GM18907 (cell line): ENCODE measurements around the gene PHLPP1.

Experiments
- ATAC-seq: cut with Tn5 transposase; IDR thresholded peaks from one replicate; pipeline ENCODE4 v1.9.1; 2021; ENCODE audit warnings: mild to moderate bottlenecking, moderate library complexity; ENCODE audit not compliant: unreplicated experiment

Gene PHLPP1

DNA sequence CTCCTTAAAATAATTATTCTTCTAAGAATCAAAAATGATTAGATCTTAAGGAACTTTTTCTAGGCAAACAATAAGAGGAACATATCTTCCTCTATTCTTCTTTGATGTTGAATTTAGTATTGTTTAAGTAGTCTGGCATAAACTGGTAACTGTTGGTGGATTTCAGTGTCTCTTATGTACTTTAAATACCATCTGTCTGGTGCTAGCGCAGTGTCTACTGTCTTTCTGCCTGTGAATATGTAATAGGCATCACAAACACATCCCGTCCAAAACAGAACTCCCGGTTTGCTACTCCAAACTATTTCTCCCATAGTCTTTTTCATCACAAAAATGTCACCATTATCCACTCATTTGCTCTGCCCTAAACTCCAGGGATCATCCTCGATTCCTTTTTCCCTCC is 281.7 kb downstream of the PHLPP1 start:
- no peak for ATAC-seq

DNA sequence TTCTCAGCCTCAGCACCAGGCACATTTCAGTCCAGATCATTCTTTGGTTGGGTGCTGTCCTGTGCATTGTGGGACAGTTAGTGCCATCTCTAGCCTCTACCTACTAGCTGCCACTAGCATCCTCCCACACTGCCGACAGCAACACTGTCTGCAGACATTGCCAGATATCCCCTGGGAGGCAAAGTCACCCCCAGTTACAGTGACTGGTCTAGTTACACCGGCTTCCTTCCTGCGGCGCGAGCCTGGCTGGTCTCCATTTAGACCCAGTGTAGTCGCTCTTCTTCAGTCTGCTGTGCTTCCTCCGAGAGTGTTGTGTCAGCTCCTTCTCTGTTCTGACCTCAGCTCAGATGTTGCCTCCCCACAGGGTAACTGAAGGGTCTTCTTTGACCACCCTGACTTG is 283.1 kb downstream of the PHLPP1 start:
- ATAC-seq: no peak

DNA sequence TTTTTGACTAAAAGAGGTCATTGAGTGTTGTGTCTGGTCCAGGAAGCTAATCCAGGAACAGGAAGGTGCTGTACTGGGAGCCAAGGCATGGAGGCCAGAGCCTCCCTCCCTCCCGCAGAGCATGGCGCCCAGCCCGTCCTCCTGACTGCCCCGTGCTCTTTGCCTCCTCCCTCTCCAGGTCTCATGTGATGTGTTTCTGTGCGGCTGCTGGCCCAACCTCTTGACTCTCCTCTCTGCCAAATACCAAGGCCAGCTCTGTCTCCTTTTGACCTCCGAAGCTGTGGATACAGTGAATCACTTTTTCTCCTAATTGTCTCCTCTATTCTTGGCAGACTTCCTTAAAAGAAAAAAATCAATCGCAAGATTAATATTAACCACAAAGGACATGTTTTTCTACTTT is 284.1 kb downstream of the PHLPP1 start:
- no peak for ATAC-seq

DNA sequence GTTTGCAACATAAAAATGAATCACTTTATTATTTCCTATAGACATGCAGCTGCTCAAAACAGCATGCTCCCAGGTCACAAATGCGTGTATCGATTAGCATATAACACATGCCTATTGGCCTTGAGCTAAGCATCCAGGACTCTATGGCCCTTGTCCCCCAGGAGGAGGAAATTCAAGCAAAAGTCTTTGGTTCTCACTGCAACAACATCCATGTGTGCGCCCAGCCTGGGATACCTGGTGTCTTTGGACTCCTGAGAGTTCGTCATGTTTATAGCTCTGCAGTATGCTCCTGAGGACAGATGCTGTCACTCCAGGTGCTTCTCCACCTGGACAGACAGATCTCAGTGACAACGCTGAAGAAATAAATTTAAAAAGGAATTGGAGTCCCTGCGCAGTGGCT is 284.6 kb downstream of the PHLPP1 start:
- ATAC-seq: no peak

DNA sequence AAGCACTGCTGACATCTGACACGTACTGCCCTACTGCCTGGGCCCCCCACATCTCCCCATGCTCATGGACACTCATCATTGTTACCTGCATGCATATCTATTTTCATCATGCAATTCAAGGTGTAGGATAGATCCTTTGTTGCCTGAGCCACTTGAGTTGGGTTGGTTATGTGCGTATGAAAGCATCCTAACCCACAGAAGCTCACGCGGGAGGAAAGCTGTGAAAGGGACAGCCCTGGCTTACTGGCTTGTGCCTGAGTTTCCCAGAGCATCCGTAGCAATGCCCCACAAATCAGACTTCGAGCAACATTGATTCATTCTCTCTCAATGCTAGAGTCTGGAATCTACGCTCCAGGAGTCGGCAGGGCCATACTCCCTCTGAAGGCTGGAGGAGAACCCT is 285.5 kb downstream of the PHLPP1 start:
- no peak for ATAC-seq

DNA sequence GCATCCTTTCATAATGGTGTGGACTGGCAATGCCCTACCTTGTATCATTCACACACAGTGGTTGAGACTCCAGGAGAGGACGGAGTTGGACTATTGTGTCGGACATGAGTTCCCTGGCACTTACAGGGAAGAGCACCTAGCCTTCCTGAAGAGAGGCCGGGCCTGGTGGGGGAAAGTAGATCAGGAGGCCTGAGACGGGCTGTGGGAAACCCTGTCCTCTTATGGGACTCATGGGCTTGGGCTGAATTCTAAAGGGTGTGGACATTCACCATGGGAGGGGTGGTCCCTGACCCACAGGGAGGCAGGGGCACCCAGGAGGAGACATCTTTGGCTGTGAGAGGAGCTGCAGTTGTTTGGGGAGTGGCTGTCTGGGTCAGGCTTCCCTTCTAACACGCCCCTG is 286.5 kb downstream of the PHLPP1 start:
- ATAC-seq: no peak

DNA sequence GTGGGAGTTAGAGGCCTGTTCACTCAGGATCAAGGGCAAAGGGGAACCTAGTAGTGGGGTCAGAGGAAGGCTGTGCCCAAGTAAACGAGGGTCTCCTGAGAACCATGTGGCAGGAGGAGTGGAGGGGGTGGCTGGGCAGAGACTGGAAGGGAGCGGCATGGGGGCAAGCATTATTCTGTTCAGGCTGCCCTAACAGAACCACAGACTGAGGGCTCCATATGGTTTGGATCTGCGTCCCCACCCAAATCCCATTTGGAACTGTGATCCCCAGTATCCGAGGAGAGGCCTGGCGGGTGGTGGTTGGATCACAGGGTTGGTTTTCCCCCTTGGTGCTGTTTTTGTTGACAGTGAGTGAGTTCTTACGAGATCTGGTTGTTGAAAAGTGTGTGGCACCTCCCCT is 287.0 kb downstream of the PHLPP1 start:
- no peak for ATAC-seq

DNA sequence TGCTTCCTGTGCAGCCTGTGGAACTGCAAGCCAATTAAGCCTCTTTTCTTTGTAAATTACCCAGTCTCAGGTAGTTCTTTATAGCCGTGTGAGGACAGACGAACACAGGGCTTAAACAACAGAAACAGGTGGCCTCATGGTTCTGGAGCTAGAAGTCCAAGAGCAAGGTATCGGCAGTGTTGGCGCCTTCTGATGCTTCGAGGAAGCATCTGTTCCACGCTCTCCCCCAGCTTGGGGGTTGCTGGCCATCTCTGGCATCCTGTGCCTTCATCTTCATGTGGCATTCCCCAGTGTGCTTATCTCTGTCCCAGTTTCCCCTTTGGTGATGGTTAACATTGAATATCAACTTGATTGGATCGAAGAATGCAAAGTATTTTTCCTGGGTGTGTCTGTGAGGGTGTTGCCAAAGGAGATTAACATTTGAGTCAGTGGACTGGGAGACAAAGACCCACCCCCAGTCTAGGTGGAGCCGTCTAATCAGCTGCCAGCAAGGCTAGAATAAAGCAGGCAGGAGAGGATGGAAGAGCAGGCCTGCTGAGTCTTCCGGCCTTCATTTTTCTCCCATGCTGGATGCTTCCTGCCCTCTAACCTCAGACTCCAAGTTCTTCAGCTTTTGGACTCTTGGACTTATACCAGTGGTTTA is 287.6 kb downstream of the PHLPP1 start:
- ATAC-seq: no peak

DNA sequence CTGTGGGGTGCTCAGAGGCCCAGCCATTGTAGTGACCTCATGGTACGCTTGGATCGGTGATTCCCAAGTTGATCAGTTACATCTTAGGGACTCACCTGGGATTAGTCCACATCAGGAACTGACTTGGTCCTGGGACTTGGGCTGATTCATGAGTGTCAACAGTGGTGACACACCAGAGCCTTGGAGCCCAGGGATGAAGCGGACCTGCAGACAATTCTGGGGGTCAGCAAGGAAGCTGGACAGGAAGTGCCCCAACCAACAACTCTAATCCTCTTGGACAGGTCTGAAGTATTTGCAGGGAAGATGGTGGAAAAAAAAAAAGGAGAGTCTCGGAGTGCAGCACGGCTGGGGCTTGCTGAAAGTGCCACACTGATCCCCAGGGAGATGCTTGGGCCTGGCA is 288.6 kb downstream of the PHLPP1 start:
- ATAC-seq: no peak

DNA sequence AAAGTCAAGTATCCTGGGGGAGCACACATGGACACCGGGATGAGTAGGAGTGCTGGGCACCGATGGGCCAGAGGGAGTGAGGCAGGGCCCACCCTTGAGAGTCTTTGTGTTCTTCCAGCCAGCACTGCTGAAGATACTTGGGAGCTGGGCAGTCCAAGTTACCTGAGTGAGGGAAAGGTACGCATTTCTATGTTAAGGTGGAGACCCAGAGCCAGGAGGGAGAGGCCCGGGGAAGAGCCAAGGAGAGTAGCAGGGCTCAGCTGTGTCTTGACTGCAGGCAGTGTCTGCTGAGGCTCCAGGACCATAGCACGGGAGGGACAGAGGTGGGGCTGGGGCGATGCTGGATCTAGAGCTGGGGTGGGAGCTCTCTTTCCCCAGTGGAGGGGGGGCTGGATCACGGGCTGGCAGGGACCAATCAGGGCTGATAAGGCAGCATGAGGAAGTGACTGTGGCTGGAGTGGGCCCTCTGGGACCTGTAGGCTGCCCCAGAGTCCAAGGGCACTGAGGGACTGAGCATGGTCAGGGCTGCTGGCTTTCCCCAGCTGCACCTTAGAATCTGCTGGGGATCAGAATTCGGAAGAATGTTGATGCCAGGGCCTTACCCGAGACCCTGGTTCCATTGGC is 289.2 kb downstream of the PHLPP1 start:
- ATAC-seq: no peak

DNA sequence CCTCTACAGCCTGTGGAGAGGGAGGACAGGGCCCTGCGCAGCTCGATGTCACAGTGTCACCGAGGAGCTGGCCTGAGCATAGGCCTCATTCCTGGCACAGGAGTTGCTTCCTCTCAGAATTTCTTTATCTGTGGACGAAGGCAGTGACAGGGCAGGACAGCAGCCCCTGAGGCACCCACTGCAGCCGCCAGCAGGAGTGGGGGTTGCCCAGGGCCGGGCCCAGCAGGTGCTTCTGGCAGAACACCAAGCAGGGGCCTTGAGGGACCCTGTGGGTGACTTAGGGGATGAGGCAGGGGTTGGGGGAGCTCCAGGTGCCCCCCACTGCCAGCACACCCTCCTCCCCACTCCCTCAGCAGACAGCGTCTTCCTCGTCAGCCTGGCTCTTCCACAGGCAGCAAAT is 290.0 kb downstream of the PHLPP1 start:
- ATAC-seq: no peak

DNA sequence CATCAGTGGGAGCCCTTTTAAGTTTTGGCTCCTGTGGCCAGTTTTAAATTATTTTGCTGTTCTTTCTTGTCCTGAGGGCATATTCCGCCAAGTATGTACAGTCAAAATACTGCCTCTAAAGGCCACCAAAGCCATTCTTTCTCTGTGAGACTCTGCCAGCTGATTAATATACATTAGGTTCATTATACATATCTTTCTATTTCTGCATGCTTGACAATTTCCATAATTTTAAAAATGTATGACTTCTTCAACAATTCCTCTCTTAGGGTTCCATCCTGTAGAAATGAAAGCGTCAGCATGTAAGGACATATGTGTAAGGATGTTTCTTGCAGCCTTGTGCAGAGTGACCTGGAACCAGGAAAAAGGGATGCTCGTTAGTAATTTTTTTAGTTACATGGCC is 291.9 kb downstream of the PHLPP1 start:
- ATAC-seq: no peak

DNA sequence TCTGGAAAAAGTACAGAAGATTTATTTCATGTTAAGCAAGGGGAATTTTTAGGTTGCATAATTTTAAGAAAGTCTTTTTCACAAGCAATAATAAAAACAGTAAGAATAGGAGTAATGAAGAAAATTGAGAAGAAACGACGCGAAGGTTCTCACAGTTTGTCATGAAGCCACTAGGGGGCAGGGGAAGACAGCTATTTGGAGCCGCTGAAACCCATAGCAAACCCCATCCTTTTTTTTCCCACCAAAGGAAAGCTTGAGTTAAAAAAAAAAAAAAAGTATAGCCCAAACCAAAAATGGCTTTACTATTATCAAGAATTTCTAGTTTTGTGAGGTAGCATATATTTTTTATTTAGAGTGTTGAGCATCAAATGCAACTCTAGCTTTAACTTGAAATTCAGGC is 300.9 kb downstream of the PHLPP1 start:
- ATAC-seq: peak; percentile 50

DNA sequence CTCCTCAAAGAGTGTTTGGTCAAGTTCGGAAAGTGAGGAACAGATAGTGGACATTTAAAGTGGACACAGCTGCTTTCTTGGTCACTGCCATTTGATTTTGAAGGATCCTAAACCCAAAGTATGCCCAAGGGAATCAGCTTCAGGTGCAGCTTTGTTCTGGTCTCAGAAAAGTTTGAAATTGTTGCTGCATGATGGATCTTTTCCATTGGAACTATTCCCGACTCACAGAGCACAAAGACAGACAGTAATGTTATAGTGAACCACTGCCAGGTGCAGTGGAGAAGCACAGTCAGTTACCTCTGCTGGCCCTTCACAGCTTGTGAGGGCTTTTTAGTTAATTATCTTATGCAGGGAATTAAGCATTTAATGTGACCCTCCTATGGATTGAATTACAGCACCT is 301.7 kb downstream of the PHLPP1 start:
- no peak for ATAC-seq

DNA sequence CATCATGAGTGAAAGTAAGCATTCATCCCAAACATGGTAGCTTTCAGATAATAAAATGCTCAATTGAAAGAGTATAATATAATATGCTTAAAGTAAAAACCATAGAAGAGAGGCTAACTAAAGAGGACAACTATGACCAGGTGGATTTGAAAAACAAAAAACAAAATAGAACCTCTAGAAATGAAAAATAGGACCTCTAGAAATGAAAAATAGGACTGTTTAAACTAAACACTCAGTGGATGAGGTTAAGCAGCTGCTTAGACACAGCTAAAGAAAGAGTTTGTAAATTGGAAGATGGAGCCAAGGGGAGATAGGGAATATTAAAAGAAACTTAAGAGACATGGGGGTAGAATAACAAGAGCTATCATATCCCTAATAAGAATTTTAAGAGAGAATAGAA is 302.6 kb downstream of the PHLPP1 start:
- no peak for ATAC-seq

DNA sequence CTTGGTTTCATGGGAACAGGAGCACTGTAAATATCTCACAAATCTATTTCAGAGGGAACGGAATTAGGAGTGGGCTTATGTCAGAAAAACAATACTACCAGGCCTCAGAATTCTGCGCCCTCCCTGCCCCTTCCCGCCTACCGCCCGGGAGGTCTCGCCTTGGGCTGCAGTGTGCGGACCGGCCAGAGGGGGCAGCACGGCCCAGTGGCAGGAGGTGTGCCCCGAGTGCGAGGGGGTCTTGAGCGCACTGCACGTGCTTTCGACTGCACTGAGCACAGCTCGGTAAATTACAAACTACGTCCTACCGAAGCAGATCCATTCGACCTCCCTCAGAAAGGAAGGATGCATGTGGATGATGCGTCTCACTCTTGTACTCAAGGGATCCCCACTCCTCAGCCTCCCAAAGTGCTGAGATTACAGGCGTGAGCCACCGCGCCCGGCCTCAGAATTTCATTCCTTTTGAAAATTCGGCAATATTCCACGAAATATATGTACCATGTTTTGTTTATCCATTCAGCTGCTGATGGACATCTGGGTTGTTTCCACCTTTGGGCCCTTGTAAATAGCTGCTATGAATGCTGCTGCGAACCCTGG is 307.2 kb downstream of the PHLPP1 start:
- ATAC-seq: no peak

DNA sequence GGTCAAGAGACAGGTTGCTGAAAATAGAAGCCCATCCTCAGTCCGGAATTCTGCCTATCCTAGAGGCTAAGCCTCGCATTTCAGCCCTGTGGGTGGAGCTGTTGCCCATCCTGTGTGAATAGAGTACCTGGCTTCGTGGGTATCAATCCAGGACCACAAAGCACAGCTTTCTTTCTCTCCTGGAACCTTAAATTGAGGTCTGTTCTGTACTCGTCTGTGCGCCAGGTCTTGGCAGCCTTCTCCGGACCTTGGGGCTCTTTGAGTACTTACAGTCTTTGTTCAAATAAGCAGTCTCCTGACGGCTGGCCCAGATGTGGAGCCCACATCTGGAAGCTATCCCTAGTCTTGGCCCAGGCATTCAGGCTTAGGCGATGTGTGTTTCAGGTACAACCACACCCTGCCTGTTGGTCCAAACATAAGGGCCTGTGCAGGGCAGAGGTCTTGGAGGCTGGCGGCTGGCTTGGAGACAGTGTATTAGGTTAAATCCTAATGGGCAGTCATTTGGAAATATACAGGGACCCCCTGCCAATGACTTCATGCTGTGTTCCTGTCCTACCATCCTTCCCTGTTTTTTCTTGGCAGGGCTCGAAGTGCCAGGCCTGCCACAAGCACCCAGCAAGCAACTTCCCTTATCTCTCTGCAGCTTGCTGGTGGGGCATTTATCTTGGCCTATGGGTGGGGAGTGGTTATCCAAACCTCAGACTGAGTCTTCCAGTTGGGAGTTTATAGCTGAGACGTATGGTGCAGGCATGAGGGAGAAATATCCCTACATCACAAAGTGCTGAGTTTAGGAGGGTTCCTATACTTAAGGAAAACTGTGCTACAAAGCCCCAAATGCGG is 310.1 kb downstream of the PHLPP1 start:
- no peak for ATAC-seq

DNA sequence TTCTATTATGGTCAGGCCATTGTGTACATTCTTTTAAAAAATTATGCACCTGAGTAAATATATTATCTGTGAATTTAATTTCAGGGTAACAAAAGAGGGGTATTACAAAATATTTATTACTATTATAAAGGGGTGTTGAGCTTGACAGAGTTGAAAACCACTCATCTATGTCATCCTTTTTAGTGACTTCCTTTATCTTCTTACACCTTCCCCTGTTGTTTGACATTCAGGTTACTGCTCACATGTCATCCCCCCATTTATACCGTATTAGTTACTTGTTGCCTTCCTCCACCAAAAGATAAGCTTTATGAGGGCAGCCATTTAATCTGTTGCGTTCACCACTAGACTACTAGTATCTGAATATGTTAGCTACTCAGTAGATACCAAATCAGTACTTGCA is 313.0 kb downstream of the PHLPP1 start:
- no peak for ATAC-seq
